HuH-7.5 (cell line): ENCODE results near the gene NAIF1.
"Not testable (repeated sequence)": the region's sequence is repeated elsewhere in the genome, so short reads cannot be mapped to it uniquely, and the experiment has no call there.

Experiments used
- DNase-seq: peaks from one replicate; pipeline ENCODE4 v3.0.0; 2011; ENCODE audit warnings: low spot score

The NAIF1 gene

GRCh38 chr9:128066713-128067644, at the start of gene NAIF1:
Gene NAIF1, minus strand, starts transcription at chr9:128067320. Its CDS starts 219 bp downstream, at chr9:128067101.
- DNase-seq = peak; percentile 96

- DNase-seq = no peak
These were observed 49.3 kb upstream of the NAIF1 start for GRCh38 chr9:128116104-128117083.

GRCh38 chr9:128115187-128116103, 48.3 kb upstream of the NAIF1 start:
- DNase-seq = peak; percentile 55

GRCh38 chr9:128114326-128115186, 47.4 kb upstream of the NAIF1 start:
- no peak for DNase-seq

GRCh38 chr9:128113526-128114325, 46.6 kb upstream of the NAIF1 start:
- no peak for DNase-seq

GRCh38 chr9:128111726-128112125, 44.6 kb upstream of the NAIF1 start:
- DNase-seq = not testable (repeated sequence)

GRCh38 chr9:128109050-128109709, 42.1 kb upstream of the NAIF1 start:
- DNase-seq = no peak

GRCh38 chr9:128108269-128109049, 41.3 kb upstream of the NAIF1 start:
- DNase-seq = no peak

- no peak for DNase-seq
These were observed 40.5 kb upstream of the NAIF1 start for GRCh38 chr9:128107468-128108268.

- no peak for DNase-seq
These were observed 39.9 kb upstream of the NAIF1 start for GRCh38 chr9:128106940-128107467.

- no peak for DNase-seq
These were observed 39.2 kb upstream of the NAIF1 start for GRCh38 chr9:128106181-128106939.

GRCh38 chr9:128105538-128106175, 38.5 kb upstream of the NAIF1 start:
- no peak for DNase-seq

GRCh38 chr9:128104171-128104618, 37.1 kb upstream of the NAIF1 start:
- peak; percentile 38 for DNase-seq

GRCh38 chr9:128103589-128103962, 36.5 kb upstream of the NAIF1 start:
- DNase-seq = no peak

- peak; percentile 77 for DNase-seq
These were observed 35.9 kb upstream of the NAIF1 start for GRCh38 chr9:128102861-128103588.
